Dedifferentiated amniotic fluid mesenchymal stem cell (primary cell): Measurements from ENCODE around the gene DIP2A.
"Not testable (repeated sequence)": the region's sequence is repeated elsewhere in the genome, so short reads cannot be mapped to it uniquely, and the experiment has no call there.

Experiments used
- DNase-seq: peaks from one replicate; pipeline ENCODE4 v3.0.0-alpha.2; 2016; ENCODE audit errors: extremely low spot score

DIP2A gene

DNA sequence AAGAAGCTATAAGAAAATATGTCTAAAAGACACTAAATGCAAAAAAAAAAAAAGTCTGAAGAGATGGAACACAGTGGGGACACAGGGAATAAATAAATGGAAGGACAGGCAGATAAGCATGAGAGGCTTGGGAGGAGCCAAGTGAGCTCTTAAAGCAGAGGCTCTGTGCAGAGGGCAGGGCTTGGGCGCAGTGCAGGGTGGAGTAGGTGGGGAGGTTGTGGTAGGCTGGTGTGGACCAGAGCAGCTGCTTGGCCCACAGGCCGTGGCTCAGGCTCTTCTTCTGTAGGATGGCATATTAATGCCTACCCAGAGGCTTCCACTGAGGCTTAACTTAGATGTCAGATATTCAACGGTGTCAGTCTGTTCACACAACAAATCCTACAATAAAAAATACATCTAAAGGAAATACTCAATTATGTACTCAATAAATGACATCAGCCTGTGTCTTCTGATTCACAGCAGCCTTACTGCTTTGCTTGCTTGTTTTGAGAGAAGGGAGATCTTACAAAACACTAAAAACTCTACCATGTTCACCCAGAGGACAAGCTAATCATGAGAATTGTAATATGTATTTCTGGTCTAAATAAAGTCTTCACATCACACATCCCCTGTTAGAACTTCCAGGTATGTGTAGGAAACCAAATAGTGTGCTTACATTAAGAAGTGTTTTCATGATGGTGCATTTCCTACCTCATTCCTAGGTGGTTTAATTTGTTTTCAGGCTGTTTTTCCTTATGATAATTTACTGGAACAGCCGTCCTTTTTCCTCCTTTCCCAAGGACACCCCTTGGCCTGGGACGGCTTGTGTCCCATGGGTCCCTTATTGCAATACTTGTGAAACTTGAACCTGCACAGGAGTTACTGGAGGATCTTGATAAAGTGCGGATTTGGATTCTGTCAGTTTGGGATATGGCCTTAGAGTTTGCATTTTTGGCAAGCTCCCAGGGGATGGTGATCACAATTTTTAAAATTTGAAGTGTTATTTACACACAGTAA is 24.9 kb downstream of the DIP2A start:
- DNase-seq = no peak

DNA sequence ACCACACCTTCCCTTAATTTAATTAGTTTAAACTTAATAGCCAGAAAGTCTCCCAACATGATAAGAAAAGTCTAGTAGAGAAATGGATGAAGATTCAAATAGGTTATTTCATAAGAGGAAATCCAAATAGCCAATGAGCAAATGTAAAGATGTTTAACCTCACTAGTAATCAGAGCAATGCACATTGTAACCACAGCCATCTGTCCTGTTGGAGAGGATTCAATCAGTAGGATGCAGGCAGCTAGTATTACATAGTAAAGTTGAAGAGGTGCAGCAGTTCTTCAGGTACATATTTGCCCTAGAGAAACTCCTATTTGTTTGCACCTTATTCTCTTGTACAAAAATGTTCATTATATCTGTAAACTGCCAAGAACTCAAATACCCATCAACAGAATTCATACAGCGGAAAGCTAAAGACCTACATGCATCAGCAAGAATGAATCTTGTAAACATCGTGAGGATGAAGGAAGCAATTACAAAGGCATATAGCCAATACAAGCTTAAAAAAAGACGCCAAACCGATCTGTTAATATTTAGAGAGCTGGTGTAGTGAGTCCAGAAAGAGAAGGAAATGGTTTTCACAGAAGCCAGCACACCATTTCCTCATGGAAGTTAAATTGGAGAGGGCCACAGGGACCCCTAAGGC is 27.9 kb downstream of the DIP2A start:
- no peak for DNase-seq

DNA sequence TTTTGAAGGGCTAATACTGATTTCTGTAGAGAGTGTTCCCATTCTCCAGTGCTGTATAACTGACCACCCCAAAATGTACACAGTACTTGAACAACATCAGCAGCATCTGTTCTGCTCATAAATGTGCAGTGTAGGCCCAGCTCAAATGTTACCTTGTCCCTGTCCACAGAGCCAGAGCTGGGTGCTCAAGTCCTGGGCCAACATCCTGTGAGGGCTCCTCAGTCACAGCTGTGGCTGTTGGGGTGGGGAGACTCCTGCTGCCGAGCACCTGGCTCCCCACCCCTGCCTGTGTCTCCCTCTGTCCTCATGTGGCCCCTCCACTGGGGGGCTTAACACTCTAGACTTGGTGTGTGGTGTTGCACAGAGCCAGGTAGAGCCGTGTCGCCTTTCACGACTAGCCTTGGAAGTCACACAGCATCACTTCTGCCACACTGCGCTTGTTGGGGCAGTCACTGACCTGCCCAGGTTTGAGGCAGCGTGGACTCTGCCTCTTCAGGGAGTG is 30.5 kb downstream of the DIP2A start:
- no peak for DNase-seq

DNA sequence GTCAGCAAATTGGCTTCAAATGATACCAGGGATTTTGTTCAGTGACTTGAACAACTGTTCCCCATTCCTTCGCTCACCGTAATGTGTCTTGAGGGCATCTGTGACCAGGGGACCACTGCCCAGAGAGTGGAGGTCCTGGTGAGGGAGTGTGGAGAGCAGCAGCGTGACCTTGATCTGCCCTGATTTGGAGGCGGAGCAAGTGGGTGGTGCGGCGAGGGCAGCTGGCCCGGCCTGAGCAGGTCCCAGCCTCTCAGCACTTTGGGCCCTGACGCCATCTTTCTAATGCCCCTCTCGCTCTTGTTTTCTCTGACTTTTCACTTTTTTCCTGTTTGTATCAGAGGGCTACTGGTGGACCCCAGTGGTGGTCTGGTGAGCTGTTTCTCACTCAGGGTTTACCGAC is 31.1 kb downstream of the DIP2A start:
- no peak for DNase-seq

DNA sequence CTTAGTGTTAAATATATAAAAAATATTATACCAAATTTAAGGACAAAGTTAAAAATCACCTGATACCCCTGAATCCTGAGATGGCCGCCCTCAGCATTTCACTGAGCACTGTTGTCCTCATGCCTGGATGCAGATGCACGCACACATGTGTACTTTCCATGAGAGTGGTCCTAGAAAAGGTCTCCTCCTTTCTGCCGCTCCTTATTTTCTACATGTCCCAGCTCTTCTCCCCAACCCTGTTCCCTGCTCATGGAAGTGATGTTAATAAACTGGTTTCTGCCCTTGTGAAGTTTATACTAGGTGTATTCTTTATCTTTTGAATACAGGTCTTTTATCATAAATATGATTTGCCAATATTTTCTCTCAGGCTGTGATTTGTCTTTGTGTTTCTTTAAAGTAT is 32.9 kb downstream of the DIP2A start:
- DNase-seq = no peak

DNA sequence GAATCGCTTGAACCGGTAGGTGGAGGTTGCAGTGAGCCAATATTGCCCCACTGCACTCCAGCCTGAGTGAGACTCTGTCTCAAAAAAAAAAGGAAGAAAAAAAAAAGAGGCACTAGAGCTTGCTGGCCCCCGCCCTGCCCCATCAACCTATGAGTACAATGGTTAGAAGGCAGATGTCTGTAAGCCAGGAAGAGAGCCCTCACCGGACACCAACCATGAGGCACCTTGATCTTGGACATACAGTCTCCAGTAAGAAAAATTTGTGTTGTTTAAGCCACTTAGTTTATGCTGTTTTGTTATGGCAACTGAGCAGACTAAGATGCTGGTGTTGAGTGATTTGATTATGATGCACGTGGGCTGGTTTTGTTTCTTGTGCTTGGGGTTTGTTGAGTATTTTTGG is 34.2 kb downstream of the DIP2A start:
- DNase-seq = no peak

DNA sequence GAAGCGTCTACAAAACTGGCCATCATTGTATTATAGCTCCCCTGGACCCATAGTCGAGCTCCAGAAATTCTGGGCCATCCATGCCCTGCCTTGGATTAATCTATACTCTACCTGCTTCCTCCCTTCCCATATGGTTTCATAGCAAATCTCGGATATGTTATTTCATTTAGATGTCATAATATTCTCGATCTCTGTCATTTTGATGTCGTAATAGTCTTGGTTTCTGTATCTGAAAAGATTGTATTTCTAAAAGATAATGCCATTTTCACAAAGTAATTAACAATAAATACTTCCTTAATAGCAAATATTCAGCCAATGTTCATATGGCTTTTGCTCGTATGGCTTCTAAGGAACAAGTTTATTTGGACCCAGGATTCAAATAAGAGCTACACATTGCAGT is 35.1 kb downstream of the DIP2A start:
- DNase-seq = no peak

DNA sequence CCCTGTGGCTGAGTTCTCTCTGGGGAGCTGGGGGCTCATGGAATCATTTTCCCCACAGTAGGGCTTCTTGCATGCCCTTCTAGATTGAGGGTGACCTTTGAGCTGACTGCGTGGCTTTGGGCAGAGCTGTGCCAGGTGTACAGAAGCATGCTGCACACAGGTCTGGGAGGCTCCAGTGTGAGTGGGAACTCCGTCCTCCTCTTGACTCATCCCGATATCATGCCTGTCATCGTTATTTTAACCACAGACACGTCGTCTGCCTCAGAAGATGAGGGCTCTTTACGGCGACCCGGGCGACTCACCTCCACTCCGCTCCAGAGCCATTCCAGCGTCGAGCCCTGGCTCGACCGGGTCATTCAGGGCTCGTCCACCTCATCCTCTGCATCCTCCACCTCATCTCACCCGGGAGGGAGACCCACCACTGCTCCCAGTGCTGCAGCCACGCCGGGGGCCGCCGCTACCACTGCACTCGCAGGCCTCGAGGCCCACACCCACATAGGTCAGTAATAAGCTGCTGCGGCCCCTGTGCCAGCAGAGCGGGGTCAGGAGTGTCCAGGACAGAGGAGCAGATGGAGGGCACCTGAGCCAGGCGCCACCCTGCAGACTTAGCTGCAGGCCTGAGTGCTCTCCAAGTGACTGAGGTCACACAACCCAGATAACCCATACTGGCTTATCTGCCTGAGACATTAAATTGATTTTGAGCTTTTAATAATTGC is 39.8 kb downstream of the DIP2A start:
- no peak for DNase-seq

DNA sequence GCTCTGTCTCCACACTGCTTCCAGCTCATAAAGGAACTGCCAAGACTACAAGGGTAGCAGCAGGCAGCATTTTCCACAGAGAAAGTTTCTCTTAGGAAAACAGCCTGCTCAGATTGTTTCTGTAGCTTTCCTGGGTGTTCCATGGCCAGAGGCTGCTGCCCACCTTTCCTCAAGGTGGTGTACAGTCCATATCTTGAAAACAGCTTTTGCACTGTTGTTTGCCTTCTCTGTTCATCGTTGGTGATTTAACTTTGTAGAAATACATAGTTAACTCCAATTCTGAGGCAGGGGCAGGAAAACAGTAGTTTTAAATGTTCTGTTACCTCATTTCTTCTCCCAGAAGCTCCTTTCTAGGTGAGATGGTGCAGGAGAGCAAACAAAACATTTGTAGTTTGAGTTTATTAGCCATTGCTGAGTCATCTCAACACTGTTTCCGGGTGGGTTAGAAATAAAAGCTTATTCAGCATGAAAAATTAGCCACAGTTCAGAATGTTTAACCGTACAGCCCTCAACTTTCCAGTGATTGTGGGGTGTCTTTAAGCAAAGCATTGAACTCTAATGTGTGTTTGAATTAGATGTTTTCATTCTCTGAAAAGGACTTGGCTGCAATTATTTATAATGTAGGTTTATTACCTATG is 41.7 kb downstream of the DIP2A start:
- no peak for DNase-seq

DNA sequence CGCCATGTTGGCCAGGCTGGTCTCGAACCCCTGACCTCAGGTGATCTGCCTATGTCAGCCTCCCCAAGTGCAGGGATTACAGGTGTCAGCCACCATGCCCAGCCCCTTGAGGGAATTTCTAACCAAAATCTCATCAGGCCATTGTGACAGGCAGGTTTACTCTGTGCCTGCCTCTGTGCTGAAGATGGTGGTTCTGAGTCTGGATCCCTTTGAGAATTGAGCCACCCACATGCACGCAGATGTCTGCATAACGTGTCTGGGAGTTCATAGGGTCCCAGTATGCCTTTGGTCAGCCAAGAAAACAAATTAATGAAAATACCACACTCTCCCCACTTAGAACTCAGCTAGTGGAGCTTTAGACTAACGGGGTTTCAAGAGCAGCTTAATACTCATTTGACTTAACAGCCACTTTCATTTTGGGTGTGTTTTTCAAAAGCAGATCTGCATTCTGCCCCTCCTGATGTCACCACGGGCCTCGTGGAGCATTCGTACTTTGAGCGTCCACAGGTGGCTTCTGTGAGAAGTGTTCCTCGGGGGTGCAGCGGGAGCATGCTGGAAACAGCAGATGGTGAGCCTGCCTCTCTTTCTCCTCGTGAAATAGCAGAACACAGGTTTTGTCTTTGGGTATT is 45.3 kb downstream of the DIP2A start:
- no peak for DNase-seq

DNA sequence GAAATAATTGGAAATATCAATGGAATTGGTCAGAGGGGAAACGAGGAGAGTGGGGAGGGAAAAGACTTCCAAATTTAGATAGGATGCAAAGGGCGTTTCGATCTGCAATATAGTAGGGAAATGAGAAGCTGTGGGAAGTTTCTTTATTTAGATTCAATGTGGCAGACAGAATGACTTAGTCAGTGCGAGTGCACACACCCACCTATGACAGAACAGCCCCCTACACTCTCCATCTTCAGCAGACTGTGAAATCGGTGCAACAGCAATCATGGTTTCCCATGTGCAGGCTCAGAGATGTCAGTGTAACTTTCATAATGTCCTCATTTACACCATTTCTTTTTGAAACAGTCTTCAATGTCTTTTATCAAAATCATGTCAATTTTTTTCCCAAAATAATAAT is 46.0 kb downstream of the DIP2A start:
- no peak for DNase-seq

DNA sequence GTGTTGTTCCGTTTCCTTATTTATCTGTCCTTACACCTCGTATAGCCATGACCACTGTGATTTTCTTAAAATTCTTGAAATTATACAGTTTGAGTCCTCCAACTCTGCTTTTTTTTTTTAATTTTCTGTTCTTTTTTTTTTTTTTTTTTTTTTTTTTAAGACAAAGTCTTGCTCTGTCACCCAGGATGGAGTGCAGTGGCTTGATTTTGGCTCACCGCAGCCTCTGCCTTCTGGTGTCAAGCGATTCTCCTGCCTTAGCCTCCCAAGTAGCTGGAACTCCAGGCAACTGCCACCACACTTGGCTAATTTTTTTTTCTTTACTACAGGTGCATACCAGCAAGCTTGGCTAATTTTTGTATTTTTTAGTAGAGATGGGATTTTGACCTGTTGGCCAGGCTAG is 48.9 kb downstream of the DIP2A start:
- no peak for DNase-seq

DNA sequence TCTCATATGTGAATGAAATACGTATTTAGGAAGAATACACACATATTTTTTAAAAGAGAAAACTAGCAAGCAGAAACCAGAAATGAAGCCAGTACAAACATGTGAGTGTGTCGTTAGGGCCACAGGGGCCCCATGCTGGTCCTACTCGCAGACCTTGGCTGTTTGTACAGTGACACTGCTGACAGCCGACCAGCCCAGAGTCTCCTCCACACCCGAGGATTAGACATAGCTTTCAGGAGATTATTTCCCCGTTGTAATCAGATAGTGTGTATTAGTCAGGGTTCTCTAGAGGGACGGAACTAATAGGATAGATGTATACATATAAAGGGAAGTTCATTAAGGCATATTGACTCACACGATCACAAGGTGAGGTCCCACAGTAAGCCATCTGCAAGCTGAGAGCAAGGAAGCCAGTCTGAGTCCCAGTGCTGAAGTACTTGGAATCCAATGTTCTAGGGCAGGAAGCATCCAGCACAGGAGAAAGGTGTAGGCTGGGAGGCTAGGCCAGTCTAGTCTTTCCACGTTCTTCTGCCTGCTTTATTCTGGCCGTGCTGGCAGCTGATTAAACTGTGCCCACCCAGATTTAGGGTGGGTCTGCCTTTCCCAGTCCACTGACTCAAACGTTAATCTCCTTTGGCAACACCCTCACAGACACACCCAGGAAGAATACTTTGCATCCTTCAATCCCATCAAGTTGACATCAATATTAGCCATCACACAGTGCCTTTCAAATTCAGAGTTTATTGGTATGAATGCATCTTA is 51.2 kb downstream of the DIP2A start:
- no peak for DNase-seq

DNA sequence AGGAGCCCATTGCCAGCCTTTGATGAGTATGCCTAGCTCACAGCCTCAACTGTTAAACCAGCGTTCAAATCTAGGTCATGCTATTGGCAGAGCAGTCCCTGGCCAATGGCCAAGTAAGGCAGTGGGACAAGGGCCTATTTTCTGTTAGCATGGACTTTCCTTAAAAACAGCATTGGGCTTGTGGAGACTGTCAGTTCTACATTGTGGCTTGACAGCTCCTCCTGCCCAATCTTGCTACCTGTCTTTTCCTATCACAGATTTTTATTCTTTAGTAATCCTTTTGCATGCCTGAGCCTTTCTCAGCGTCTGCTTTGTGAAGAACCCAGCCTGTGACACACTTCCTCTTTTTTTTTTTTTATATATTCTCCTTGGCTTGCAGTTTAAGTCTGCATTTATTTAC is 56.4 kb downstream of the DIP2A start:
- DNase-seq = no peak

DNA sequence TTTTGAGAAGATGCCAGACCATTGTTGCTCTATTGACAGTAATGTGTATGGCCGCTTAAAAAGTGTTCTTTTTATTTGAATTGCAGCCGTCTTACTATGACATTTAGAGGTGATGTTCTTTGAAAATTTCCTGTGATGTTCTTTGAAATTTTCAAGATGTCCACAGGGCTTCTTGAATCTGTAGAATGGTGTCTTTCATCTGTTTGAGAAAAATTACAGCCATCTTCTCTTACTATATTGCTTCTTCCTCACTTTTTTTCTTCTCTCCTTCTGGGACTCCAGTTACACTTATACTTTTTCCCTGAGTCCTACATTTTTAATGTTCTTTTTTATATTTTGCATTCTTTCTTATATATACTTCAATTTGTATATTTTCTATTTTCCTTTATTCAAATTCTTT is 57.4 kb downstream of the DIP2A start:
- no peak for DNase-seq

DNA sequence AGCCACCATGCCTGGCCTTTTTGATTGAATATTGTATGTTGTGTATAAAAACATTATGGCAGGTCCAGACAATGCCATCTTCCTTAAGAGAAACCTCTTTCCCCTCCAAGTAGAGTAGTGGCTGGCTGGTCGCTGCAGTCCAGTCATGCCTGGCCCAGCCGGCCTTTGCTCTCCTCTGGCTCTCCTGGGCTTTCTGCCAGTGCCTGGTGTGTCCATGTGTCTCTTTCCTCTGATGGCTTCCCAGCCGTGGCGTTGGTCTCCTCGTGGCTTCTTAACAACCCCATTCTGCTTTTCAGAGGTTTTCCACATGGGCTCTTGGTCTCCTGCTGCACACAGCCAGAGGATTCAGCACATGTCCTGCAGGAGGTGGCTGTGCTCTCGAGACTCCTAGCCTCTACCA is 58.7 kb downstream of the DIP2A start:
- no peak for DNase-seq

DNA sequence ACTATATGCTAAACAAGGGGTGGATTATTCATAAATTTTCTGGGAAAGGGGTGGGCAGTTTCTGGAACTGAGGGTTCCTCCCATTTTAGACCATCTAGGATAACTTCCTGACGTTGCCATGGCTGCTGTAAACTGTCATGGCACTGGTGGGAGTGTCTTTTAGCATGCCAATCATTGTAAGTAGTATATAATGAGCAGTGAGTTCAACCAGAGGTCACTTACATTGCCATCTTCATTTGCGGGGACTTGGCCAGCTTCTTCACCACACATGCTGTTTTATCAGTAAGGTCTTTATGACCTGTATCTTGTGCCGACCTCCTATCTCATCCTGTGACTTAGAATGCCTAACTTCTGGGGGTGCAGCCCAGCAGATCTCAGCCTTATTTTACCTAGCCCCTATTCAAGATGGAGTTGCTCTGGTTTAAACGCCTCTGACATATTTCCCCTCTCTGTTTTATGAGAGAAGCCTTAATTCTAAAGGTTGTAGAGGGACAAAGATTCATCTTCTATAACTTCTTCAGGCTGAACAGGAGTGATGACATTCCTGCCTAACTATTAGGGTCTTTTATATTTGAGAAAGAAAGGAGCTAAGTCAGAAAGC is 60.4 kb downstream of the DIP2A start:
- DNase-seq = no peak

DNA sequence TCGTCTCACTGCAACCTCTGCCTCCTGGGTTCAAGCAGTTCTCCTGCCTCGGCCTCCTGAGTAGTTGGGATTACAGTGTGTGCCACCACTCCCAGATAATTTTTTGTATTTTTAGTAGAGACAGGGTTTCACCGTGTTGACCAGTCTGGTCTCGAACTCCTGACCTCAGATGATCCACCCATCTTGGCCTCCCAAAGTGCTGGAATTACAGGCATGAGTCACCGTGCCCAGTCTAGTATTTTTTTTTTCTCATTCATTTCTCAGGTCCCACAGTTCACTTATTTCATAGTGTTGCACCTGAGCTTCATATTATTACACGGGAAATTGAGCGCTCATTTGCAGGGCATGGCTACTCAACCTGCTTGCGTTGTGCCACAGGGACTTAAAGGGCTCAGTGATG is 68.7 kb downstream of the DIP2A start:
- not testable (repeated sequence) for DNase-seq

DNA sequence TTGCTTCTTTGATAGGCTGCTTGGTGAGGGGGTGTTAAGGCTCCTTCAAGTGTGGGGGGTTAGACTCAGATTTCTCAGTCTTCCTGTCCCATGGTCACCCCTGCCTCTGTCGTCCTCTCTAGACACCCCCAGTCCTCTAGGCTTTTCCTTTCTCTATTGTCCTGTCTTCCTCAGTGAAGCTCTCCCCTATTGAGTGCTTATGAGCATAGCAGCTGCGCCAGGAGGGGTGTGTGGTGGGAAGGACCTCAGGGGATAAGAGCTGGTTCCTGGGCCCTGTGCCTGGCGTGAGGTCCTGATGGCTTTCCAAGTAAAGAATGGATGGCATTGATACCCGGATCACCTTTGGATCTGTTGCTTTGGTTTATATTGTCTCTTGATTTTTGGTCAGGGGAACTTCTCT is 69.1 kb downstream of the DIP2A start:
- DNase-seq = no peak

DNA sequence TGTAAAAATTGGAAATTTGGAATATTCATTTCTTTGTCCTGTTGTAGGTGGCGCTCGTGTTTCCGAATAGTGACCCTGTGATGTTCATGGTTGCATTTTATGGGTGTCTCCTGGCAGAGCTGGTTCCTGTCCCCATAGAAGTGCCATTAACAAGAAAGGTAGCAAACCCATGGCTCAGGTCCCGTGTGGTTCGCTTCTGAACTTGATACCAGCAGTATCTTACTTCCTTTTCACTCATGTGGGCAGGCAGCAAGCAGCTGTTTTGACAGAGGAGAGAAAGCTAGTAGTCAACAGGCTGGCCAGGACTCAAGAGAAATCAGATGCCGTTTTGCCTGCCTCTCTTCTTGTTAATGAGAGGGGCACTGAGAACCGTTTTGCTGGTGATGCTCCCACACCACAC is 73.4 kb downstream of the DIP2A start:
- no peak for DNase-seq
